Tibial nerve (tissue), 4 donors: ENCODE results near the gene NTPCR. TPM values are rescaled to one million over a fixed set of nuclear protein-coding genes. Genes with fewer than 3 reads are reported as not detected.

Experiments used
- DNase-seq, 2 donors: peaks; one replicate each; pipeline ENCODE4 v3.0.0-alpha.2; 2019; ENCODE audit warnings: low spot score in 2 of 2
- H3K27ac ChIP-seq, 4 donors: fragments of 200-600 bp; sonication (generic) in 3 of 4; one replicate each; pipeline ENCODE4 v1.5.1; 2017 to 2019; ENCODE audit warnings: mild to moderate bottlenecking in 1 of 4
- H3K27me3 ChIP-seq, 2 donors: fragments of 200-600 bp; sonication (generic) in 1 of 2; one replicate each; pipeline versions ENCODE4 v1.5.1 to v1.6.0; 2017 to 2019
- H3K36me3 ChIP-seq, 3 donors: fragments of 200-600 bp; sonication (generic); one replicate each; pipeline ENCODE4 v1.5.1; 2018 to 2019
- H3K4me1 ChIP-seq, 4 donors: fragments of 200-600 bp; sonication (generic) in 3 of 4; one replicate each; pipeline ENCODE4 v1.5.1; 2017 to 2019
- H3K4me3 ChIP-seq, 4 donors: fragments of 200-600 bp; sonication (generic) in 3 of 4; one replicate each; pipeline ENCODE4 v1.5.1; 2017 to 2019; ENCODE audit warnings: mild to moderate bottlenecking in 1 of 4, moderate library complexity in 1 of 4
- H3K9me3 ChIP-seq, 4 donors: fragments of 200-600 bp; sonication (generic) in 3 of 4; one replicate each; pipeline ENCODE4 v1.5.1; 2017 to 2019
- EP300 ChIP-seq, 2 donors: sonication (generic); formaldehyde crosslinking; IDR thresholded peaks; one replicate each; pipeline ENCODE4 v1.6.1; 2017; ENCODE audit warnings: antibody characterized with exemption in 2 of 2, mild to moderate bottlenecking in 1 of 2
- POLR2A ChIP-seq, 2 donors: fragments of 450-650 bp; IDR thresholded peaks; one replicate each; pipeline ENCODE4 v1.6.1; 2017; ENCODE audit warnings: antibody characterized with exemption in 2 of 2, mild to moderate bottlenecking in 2 of 2, moderate library complexity in 2 of 2
- WGBS, 2 donors: methylation state at CpG; one replicate each; pipeline ENCODE4 v1.1.5; 2018; 5-methylcytosine and 5-hydroxymethylcytosine counted together
- total RNA-seq, 4 donors: library from RNA; depleted of rRNA; stranded (reverse); fragments of >200 nt; gene quantifications; one replicate each; pipeline ENCODE4 v1.1.0, GENCODE V29; 2016
- TF ChIP-seq, protein P1 (sequence below), 5 experiments: fragments of 200-600 bp in 3 of 5; fragments of 450-650 bp in 2 of 5; sonication (generic) in 3 of 5; IDR thresholded peaks; one replicate each; pipeline ENCODE4 v1.5.1; 2016 to 2019; ENCODE audit warnings: antibody characterized with exemption in 5 of 5, mild to moderate bottlenecking in 3 of 5, moderate library complexity in 2 of 5

NTPCR gene, protein sequence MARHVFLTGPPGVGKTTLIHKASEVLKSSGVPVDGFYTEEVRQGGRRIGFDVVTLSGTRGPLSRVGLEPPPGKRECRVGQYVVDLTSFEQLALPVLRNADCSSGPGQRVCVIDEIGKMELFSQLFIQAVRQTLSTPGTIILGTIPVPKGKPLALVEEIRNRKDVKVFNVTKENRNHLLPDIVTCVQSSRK
- 10 to 100 TPM; 16.5 to 20.0 (median 18.6) TPM for total RNA-seq

DNA sequence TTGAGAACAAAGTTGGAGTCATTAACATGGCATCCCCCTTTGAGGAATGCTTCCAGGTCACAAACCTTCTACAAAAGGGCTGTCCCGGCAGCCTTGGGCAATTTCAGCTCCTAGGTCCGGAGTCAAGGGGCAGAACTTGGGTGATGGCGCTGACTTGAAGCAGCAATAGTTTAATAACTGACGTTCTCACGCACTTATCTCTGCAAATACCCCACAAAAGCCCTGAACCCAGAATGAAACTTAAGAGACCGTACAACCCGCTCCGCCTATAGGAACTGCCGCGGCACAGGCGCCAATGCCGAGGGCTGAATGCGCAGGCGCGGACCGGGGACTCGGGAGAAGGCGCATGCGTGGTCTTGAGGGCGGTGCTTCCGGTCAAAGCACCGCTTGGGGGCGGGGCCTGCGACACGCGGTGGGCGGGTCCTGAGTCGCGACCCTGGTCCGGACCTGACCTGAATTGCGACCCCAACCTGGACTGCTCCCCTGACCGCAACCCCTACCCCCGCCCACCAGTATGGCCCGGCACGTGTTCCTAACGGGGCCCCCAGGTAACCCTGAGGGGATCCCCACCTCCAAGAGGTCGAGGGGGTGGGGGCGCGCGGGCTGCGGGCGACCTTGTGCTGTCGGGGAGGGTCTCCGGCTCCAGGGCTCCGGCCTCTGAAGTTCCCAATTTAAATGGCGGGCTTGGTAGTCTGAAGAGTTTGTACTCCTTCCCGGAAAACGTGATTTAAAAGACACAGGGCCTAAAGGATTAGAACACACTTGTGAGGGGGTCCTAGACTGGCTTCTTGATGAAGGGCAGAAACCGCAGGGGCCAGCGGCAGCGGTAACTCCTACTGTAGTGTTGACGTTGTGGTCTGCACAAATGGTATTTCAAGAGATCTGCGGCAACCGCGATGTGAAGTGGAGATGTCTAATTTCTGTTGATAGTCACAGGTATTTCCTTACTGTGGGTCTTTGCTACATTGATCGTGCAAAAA lies at the start of gene NTPCR:
TSS of gene NTPCR (plus strand) at position 415 of the 980 bp plus-strand sequence. CDS start at position 515, 100 bp downstream.
- 1% methylated on average over 50 to 52 of the region's 56 CpGs for WGBS, 2 donors
- H3K9me3 ChIP-seq, result no peaks in the 10 kb centered on the region
- H3K4me1 ChIP-seq, result peaks cover 0 to 30% (median 11%) of the 10 kb centered on the region in 4 donors
- TF ChIP-seq POLR2A (IDR thresholded peaks at IDR 0.05) (peak in 1 of 2 donors; percentile 38), EP300 (IDR thresholded peaks at IDR 0.05) (peak; percentile 51 to 72)
- TF ChIP-seq, protein P1, sequence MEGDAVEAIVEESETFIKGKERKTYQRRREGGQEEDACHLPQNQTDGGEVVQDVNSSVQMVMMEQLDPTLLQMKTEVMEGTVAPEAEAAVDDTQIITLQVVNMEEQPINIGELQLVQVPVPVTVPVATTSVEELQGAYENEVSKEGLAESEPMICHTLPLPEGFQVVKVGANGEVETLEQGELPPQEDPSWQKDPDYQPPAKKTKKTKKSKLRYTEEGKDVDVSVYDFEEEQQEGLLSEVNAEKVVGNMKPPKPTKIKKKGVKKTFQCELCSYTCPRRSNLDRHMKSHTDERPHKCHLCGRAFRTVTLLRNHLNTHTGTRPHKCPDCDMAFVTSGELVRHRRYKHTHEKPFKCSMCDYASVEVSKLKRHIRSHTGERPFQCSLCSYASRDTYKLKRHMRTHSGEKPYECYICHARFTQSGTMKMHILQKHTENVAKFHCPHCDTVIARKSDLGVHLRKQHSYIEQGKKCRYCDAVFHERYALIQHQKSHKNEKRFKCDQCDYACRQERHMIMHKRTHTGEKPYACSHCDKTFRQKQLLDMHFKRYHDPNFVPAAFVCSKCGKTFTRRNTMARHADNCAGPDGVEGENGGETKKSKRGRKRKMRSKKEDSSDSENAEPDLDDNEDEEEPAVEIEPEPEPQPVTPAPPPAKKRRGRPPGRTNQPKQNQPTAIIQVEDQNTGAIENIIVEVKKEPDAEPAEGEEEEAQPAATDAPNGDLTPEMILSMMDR (IDR thresholded peaks at IDR 0.05), result peak in 3 of 5 experiments; percentile 6 to 48 (median 29)
- no peaks in the 10 kb centered on the region for H3K36me3 ChIP-seq
- H3K4me3 ChIP-seq, result peak within 1 kb of the TSS; percentile 69 to 82 (median 82)
- DNase-seq, result peak; percentile 79 to 83
- H3K27ac ChIP-seq, result peak within 1 kb of the TSS in 3 of 4 donors; percentile 73 to 89 (median 80)
- no peaks in the 10 kb centered on the region for H3K27me3 ChIP-seq

DNA sequence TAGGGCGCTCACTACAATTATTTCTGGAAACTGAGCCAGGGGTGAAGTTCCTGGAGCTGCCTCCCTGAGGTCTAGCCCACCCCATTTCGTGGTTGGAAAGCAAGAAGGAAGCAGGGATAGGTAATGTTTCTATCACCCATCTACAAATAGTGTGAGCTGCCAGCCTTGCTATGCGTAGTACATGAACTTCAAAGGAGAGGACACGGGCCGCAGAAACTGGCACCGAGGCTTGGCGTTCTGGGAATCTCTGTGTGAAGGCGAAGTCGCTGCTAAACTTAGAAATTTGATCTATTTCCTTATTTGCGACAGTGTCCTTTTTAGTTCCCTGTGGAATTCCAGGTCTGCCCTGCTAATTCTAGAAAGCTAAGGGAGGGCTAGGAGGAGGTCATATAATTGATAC lies 49.6 kb upstream of the NTPCR start:
- no peak for DNase-seq
- Histone ChIP-seq H3K27me3 (no peaks in the 10 kb centered on the region), H3K4me1 (no peaks in the 10 kb centered on the region), H3K27ac (no peak overlapping the region), H3K9me3 (no peaks in the 10 kb centered on the region), H3K36me3 (no peaks in the 10 kb centered on the region), H3K4me3 (no peak overlapping the region)
- 67 to 79% methylated on average over 10 of the region's 10 CpGs for WGBS, 2 donors
- TF ChIP-seq POLR2A (IDR thresholded peaks at IDR 0.05) (no peak), EP300 (IDR thresholded peaks at IDR 0.05) (no peak)
- TF ChIP-seq, protein P1 (IDR thresholded peaks at IDR 0.05), result no peak

DNA sequence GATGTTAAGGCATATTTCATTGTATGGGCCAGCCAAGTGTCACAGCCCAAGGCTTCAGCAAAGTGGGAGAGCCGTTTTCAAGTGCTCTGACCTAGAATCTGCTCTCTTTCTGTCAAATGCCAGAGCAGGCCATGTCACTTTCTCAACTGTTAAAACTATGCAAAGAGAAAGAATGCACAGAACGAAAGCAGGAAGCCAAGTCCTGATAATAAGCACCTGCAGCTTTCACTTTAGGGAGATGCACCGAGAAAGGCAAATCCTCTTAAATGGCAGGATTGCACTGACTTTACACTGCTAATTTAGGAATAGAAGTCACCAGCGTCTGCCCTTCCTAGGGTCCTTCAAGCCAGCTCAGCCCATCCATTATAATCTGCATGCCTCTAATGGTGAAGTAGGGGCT lies 49.2 kb upstream of the NTPCR start:
- Histone ChIP-seq H3K36me3 (no peaks in the 10 kb centered on the region), H3K9me3 (no peaks in the 10 kb centered on the region), H3K4me3 (no peak overlapping the region), H3K27ac (peak overlapping the region in 1 of 4 donors; percentile 26), H3K27me3 (no peaks in the 10 kb centered on the region), H3K4me1 (no peaks in the 10 kb centered on the region)
- WGBS, 2 donors, result 55 to 63% methylated on average over 4 of the region's 4 CpGs
- DNase-seq, result no peak
- no peak for TF ChIP-seq EP300 (IDR thresholded peaks at IDR 0.05)

DNA sequence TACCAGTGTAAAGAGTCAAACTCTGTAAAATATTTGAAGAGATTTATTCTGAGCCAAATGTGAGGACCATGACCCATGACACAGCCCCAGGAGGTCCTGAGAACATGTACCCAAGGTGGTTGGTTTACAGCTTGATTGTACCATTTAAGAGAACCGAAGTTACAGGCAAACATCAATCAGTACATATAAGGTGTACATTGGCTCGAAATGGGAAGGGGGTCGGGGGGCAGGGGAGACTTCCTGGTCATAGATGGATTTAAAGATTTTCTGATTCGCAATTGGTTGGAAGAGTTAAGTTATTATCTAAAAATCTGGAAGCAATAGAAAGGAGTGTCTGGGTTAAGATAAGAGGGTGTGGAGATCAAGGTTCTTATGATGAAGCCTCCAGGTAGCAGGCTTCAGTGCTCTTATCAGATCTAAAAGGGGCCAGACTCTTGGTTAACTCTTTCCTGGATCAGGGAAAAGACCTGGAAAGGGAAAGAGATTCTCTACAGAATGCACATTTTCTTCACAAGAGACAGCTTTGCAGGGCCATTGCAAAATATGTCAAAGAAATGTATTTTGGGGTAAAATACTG lies 47.5 kb upstream of the NTPCR start:
- no peak overlapping the region for H3K4me3 ChIP-seq
- H3K36me3 ChIP-seq, result no peaks in the 10 kb centered on the region
- H3K9me3 ChIP-seq, result no peaks in the 10 kb centered on the region
- H3K27ac ChIP-seq, result no peak overlapping the region
- DNase-seq, result no peak
- no peaks in the 10 kb centered on the region for H3K27me3 ChIP-seq
- TF ChIP-seq POLR2A (IDR thresholded peaks at IDR 0.05), result no peak
- TF ChIP-seq, protein P1 (IDR thresholded peaks at IDR 0.05), result no peak
- TF ChIP-seq EP300 (IDR thresholded peaks at IDR 0.05), result no peak
- WGBS, 2 donors, result 68 to 76% methylated on average over 4 of the region's 4 CpGs
- H3K4me1 ChIP-seq, result no peaks in the 10 kb centered on the region

DNA sequence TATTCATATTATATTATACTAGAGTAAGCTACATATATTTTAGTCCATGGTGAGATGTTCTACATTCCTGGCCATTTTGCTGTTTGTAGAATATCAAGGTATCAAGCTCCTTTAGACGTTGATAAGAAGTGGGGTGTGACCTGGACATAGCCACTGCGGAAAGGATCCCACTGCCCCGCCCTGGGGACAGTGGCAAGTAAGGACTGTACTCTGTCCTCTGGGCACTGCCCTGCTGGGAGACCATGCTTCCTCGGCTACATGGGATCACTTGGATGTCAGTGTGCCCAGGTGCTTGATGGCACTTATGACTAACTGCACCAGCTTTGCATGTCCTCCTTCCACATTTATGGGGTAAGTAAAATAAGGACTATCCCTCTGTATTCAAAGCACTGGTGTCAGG lies 46.3 kb upstream of the NTPCR start:
- Histone ChIP-seq H3K36me3 (no peaks in the 10 kb centered on the region), H3K27me3 (no peaks in the 10 kb centered on the region), H3K27ac (no peak overlapping the region), H3K4me1 (no peaks in the 10 kb centered on the region), H3K4me3 (no peak overlapping the region), H3K9me3 (no peaks in the 10 kb centered on the region)
- 78 to 91% methylated on average over 4 of the region's 4 CpGs for WGBS, 2 donors
- DNase-seq, result no peak
- no peak for TF ChIP-seq POLR2A (IDR thresholded peaks at IDR 0.05)
- TF ChIP-seq, protein P1 (IDR thresholded peaks at IDR 0.05), result no peak
- TF ChIP-seq EP300 (IDR thresholded peaks at IDR 0.05), result no peak
